T-helper 2 cell treated with Interferon-gamma antibody and Interleukin-4, amounts not matched to agents 5 μg/mL and 100 μg/mL, for 36 hours (primary cell): Measurements from ENCODE around the gene PHAF1.

ENCODE experiments used
- DNase-seq: peaks from one replicate; pipeline ENCODE4 v3.0.0; 2021; ENCODE audit warnings: low spot score
- H3K27ac Mint-ChIP-seq: one replicate; pipeline ENCODE4 v1.8.0; 2021; ENCODE audit warnings: mild to moderate bottlenecking, mixed read lengths
- H3K27me3 Mint-ChIP-seq: one replicate; pipeline ENCODE4 v1.8.0; 2021; ENCODE audit warnings: low read depth, mixed read lengths
- H3K36me3 Mint-ChIP-seq: one replicate; pipeline ENCODE4 v1.8.0; 2021; ENCODE audit warnings: low read depth, mixed read lengths
- H3K4me1 Mint-ChIP-seq: one replicate; pipeline ENCODE4 v1.8.0; 2021; ENCODE audit warnings: low read depth, mixed read lengths
- H3K4me3 Mint-ChIP-seq: one replicate; pipeline ENCODE4 v1.8.0; 2022; ENCODE audit warnings: mild to moderate bottlenecking, moderate library complexity, mixed read lengths
- H3K9me3 Mint-ChIP-seq: one replicate; pipeline ENCODE4 v1.8.0; 2021; ENCODE audit warnings: mixed read lengths

The PHAF1 gene

GRCh38 chr16:67109407-67110135 is at the start of gene PHAF1:
TSS of gene PHAF1 (plus strand) at chr16:67109941. CDS start at chr16:67110176, 235 bp downstream.
- H3K9me3 Mint-ChIP-seq, result no peaks in the 10 kb centered on the region
- H3K27me3 Mint-ChIP-seq, result no peaks in the 10 kb centered on the region

GRCh38 chr16:67063008-67063407 is 46.7 kb upstream of the PHAF1 start:
- H3K4me3 Mint-ChIP-seq, result peak overlapping the region; percentile 48
- peak overlapping the region; percentile 29 for H3K27ac Mint-ChIP-seq
- peaks cover 19% of the 10 kb centered on the region for H3K4me1 Mint-ChIP-seq
- DNase-seq, result no peak
- H3K36me3 Mint-ChIP-seq, result peaks cover 40% of the 10 kb centered on the region
- no peaks in the 10 kb centered on the region for H3K27me3 Mint-ChIP-seq
- no peaks in the 10 kb centered on the region for H3K9me3 Mint-ChIP-seq

More at GRCh38 chr16:67109407-67110135, at the start of gene PHAF1:
- DNase-seq, result peak; percentile 94
- no peaks in the 10 kb centered on the region for H3K36me3 Mint-ChIP-seq
- H3K27ac Mint-ChIP-seq, result peak within 1 kb of the TSS; percentile 71
- peak within 1 kb of the TSS; percentile 89 for H3K4me3 Mint-ChIP-seq
- H3K4me1 Mint-ChIP-seq, result peaks cover 12% of the 10 kb centered on the region

- H3K36me3 Mint-ChIP-seq, result peaks cover 31% of the 10 kb centered on the region
- no peaks in the 10 kb centered on the region for H3K27me3 Mint-ChIP-seq
- DNase-seq, result no peak
- H3K4me3 Mint-ChIP-seq, result no peak overlapping the region
- no peaks in the 10 kb centered on the region for H3K9me3 Mint-ChIP-seq
- H3K27ac Mint-ChIP-seq, result no peak overlapping the region
- peaks cover 3% of the 10 kb centered on the region for H3K4me1 Mint-ChIP-seq
Measured at GRCh38 chr16:67068212-67068753, 41.5 kb upstream of the PHAF1 start.

- Mint-ChIP-seq H3K4me1 (no peaks in the 10 kb centered on the region), H3K27ac (no peak overlapping the region), H3K4me3 (no peak overlapping the region), H3K36me3 (peaks cover 40% of the 10 kb centered on the region), H3K9me3 (no peaks in the 10 kb centered on the region), H3K27me3 (no peaks in the 10 kb centered on the region)
- DNase-seq, result no peak
Measured at GRCh38 chr16:67071476-67072048, 38.2 kb upstream of the PHAF1 start.

GRCh38 chr16:67075331-67075730 is 34.4 kb upstream of the PHAF1 start:
- no peaks in the 10 kb centered on the region for H3K9me3 Mint-ChIP-seq
- no peak for DNase-seq
- no peaks in the 10 kb centered on the region for H3K27me3 Mint-ChIP-seq
- H3K36me3 Mint-ChIP-seq, result peaks cover 40% of the 10 kb centered on the region
- peaks cover 2% of the 10 kb centered on the region for H3K4me1 Mint-ChIP-seq
- no peak overlapping the region for H3K4me3 Mint-ChIP-seq
- no peak overlapping the region for H3K27ac Mint-ChIP-seq

GRCh38 chr16:67077871-67078270 is 31.9 kb upstream of the PHAF1 start:
- H3K27me3 Mint-ChIP-seq, result no peaks in the 10 kb centered on the region
- no peak overlapping the region for H3K27ac Mint-ChIP-seq
- peaks cover 42% of the 10 kb centered on the region for H3K36me3 Mint-ChIP-seq

GRCh38 chr16:67082100-67082499 is 27.6 kb upstream of the PHAF1 start:
- H3K4me3 Mint-ChIP-seq, result no peak overlapping the region
- DNase-seq, result no peak
- peaks cover 13% of the 10 kb centered on the region for H3K4me1 Mint-ChIP-seq
- peaks cover 43% of the 10 kb centered on the region for H3K36me3 Mint-ChIP-seq
- H3K9me3 Mint-ChIP-seq, result no peaks in the 10 kb centered on the region
- H3K27ac Mint-ChIP-seq, result no peak overlapping the region
- no peaks in the 10 kb centered on the region for H3K27me3 Mint-ChIP-seq

More at GRCh38 chr16:67077871-67078270, 31.9 kb upstream of the PHAF1 start:
- Mint-ChIP-seq H3K9me3 (no peaks in the 10 kb centered on the region), H3K4me3 (no peak overlapping the region), H3K4me1 (peaks cover 6% of the 10 kb centered on the region)
- DNase-seq, result no peak

GRCh38 chr16:67082891-67083290 is 26.9 kb upstream of the PHAF1 start:
- peaks cover 13% of the 10 kb centered on the region for H3K4me1 Mint-ChIP-seq
- H3K9me3 Mint-ChIP-seq, result no peaks in the 10 kb centered on the region
- no peak for DNase-seq
- no peaks in the 10 kb centered on the region for H3K27me3 Mint-ChIP-seq
- H3K27ac Mint-ChIP-seq, result no peak overlapping the region
- H3K36me3 Mint-ChIP-seq, result peaks cover 36% of the 10 kb centered on the region
- H3K4me3 Mint-ChIP-seq, result no peak overlapping the region

- peaks cover 33% of the 10 kb centered on the region for H3K36me3 Mint-ChIP-seq
Measured at GRCh38 chr16:67084345-67085028, 25.3 kb upstream of the PHAF1 start.

GRCh38 chr16:67086822-67087221 is 22.9 kb upstream of the PHAF1 start:
- DNase-seq, result no peak
- H3K27ac Mint-ChIP-seq, result peak overlapping the region; percentile 19
- peaks cover 30% of the 10 kb centered on the region for H3K36me3 Mint-ChIP-seq
- peaks cover 10% of the 10 kb centered on the region for H3K4me1 Mint-ChIP-seq
- H3K9me3 Mint-ChIP-seq, result no peaks in the 10 kb centered on the region
- no peaks in the 10 kb centered on the region for H3K27me3 Mint-ChIP-seq
- no peak overlapping the region for H3K4me3 Mint-ChIP-seq

More at GRCh38 chr16:67084345-67085028, 25.3 kb upstream of the PHAF1 start:
- no peak overlapping the region for H3K4me3 Mint-ChIP-seq
- H3K27me3 Mint-ChIP-seq, result no peaks in the 10 kb centered on the region
- no peaks in the 10 kb centered on the region for H3K9me3 Mint-ChIP-seq
- DNase-seq, result no peak
- no peak overlapping the region for H3K27ac Mint-ChIP-seq
- peaks cover 16% of the 10 kb centered on the region for H3K4me1 Mint-ChIP-seq

GRCh38 chr16:67087291-67087690 is 22.4 kb upstream of the PHAF1 start:
- H3K27ac Mint-ChIP-seq, result no peak overlapping the region
- H3K36me3 Mint-ChIP-seq, result peaks cover 34% of the 10 kb centered on the region
- H3K9me3 Mint-ChIP-seq, result no peaks in the 10 kb centered on the region
- no peak overlapping the region for H3K4me3 Mint-ChIP-seq
- H3K27me3 Mint-ChIP-seq, result no peaks in the 10 kb centered on the region
- DNase-seq, result no peak
- peaks cover 14% of the 10 kb centered on the region for H3K4me1 Mint-ChIP-seq

GRCh38 chr16:67087803-67088202 is 21.9 kb upstream of the PHAF1 start:
- peaks cover 36% of the 10 kb centered on the region for H3K36me3 Mint-ChIP-seq
- H3K9me3 Mint-ChIP-seq, result no peaks in the 10 kb centered on the region
- no peak for DNase-seq
- H3K4me1 Mint-ChIP-seq, result peaks cover 14% of the 10 kb centered on the region
- no peaks in the 10 kb centered on the region for H3K27me3 Mint-ChIP-seq
- H3K4me3 Mint-ChIP-seq, result no peak overlapping the region
- H3K27ac Mint-ChIP-seq, result no peak overlapping the region

GRCh38 chr16:67088551-67088950 is 21.2 kb upstream of the PHAF1 start:
- peaks cover 14% of the 10 kb centered on the region for H3K4me1 Mint-ChIP-seq
- no peaks in the 10 kb centered on the region for H3K27me3 Mint-ChIP-seq
- no peak overlapping the region for H3K27ac Mint-ChIP-seq
- H3K4me3 Mint-ChIP-seq, result no peak overlapping the region
- DNase-seq, result no peak
- H3K36me3 Mint-ChIP-seq, result peaks cover 37% of the 10 kb centered on the region
- no peaks in the 10 kb centered on the region for H3K9me3 Mint-ChIP-seq

GRCh38 chr16:67089101-67089500 is 20.6 kb upstream of the PHAF1 start:
- H3K27me3 Mint-ChIP-seq, result no peaks in the 10 kb centered on the region
- H3K27ac Mint-ChIP-seq, result no peak overlapping the region
- no peak overlapping the region for H3K4me3 Mint-ChIP-seq
- H3K36me3 Mint-ChIP-seq, result peaks cover 42% of the 10 kb centered on the region
- H3K9me3 Mint-ChIP-seq, result no peaks in the 10 kb centered on the region
- H3K4me1 Mint-ChIP-seq, result peaks cover 16% of the 10 kb centered on the region
- DNase-seq, result no peak
